Measurements from ENCODE around the gene DNAJB9. TPM values are rescaled to one million over a fixed set of nuclear protein-coding genes. Genes with fewer than 3 reads are reported as not detected.

The DNAJB9 gene
- total RNA-seq, 4 donors from 2014 or later, result 24.2 to 96.6 (median 67.8) TPM

- Histone ChIP-seq H3K9me3 (no peaks in the 10 kb centered on the region), H3K4me3 (no peak overlapping the region), H3K27me3 (no peaks in the 10 kb centered on the region), H3K36me3 (no peaks in the 10 kb centered on the region), H3K4me1 (no peaks in the 10 kb centered on the region), H3K27ac (no peak overlapping the region)
- intact Hi-C loops (cut with DNase I; ENCODE audit: low total_unique reads), result no loop called here
- in situ Hi-C loops (cut with MboI; ENCODE audit: low sequenced_read_pairs in 4 of 4), result no loop called here
- no peak for ATAC-seq
- no peak for DNase-seq
- TF ChIP-seq CTCF (IDR thresholded peaks at IDR 0.05 in 4 of 5, conservative IDR thresholded peaks at IDR 0.05 in 1 of 5) (no peak), POLR2A (IDR thresholded peaks at IDR 0.05) (no peak)
Measured at GRCh38 chr7:108623220-108623619, 53.5 kb downstream of the DNAJB9 start.

Other genes starting within 250 kb of the DNAJB9 start
- gene NRCAM, start 113.4 kb upstream of the DNAJB9 start, total RNA-seq, result under 1 TPM in 3 of 4 donors, not detected in 1; 0.18 to 0.31 (median 0.23) TPM
- 10 to 100 TPM; 49.7 to 86.3 (median 61.9) TPM for gene PNPLA8, start 43.7 kb upstream of the DNAJB9 start, total RNA-seq
- 10 to 100 TPM; 22.5 to 36.0 (median 25.6) TPM for gene THAP5, start 168 bp upstream of the DNAJB9 start, total RNA-seq

All from gastrocnemius medialis (tissue), 4 donors.